HepG2 (cell line): ENCODE data around the gene ZNF234. TPM values are rescaled to one million over a fixed set of nuclear protein-coding genes. Genes with fewer than 3 reads are reported as not detected.

Source experiments
- BRCA1 ChIP-seq: sonication (generic); formaldehyde crosslinking; IDR thresholded peaks from 2 replicates; pipeline ENCODE4 v1.4.0; 2020; ENCODE audit warnings: missing genetic modification reagents
- CCDC6 ChIP-seq: sonication (generic); formaldehyde crosslinking; IDR thresholded peaks from 2 replicates; pipeline ENCODE4 v1.8.1; 2022; ENCODE audit warnings: mild to moderate bottlenecking, missing genetic modification reagents, moderate library complexity
- FOXJ3 ChIP-seq: sonication (generic); formaldehyde crosslinking; IDR thresholded peaks from 2 replicates; pipeline ENCODE4 v1.4.0; 2020; ENCODE audit warnings: missing genetic modification reagents, mild to moderate bottlenecking, borderline replicate concordance
- GATAD2A ChIP-seq: IDR thresholded peaks from 2 replicates; pipeline ENCODE4 v1.6.1; 2016
- HMG20A ChIP-seq: IDR thresholded peaks from 2 replicates; pipeline ENCODE4 v1.6.1; 2016; ENCODE audit warnings: borderline replicate concordance
- JUND ChIP-seq: sonication (generic); formaldehyde crosslinking; IDR thresholded peaks from 2 replicates; pipeline ENCODE4 v1.8.0; 2022; ENCODE audit warnings: mild to moderate bottlenecking, missing genetic modification reagents
- KDM4B ChIP-seq: sonication (generic); formaldehyde crosslinking; IDR thresholded peaks from 2 replicates; pipeline ENCODE4 v1.4.0; 2020; ENCODE audit warnings: missing genetic modification reagents
- KDM5B ChIP-seq: sonication (generic); formaldehyde crosslinking; IDR thresholded peaks from 2 replicates; pipeline ENCODE4 v1.4.0; 2020; ENCODE audit warnings: missing genetic modification reagents, mild to moderate bottlenecking, borderline replicate concordance
- KMT2B ChIP-seq: IDR thresholded peaks from 2 replicates; pipeline ENCODE4 v1.6.1; 2016; ENCODE audit warnings: missing genetic modification reagents, missing compliant biosample characterization
- NCOR1 ChIP-seq: fragments of 200-600 bp; sonication (generic); IDR thresholded peaks from 2 replicates; pipeline ENCODE4 v1.7.0; 2017; ENCODE audit warnings: antibody characterized with exemption, low read length, borderline replicate concordance
- PAF1 ChIP-seq: IDR thresholded peaks from 2 replicates; pipeline ENCODE4 v1.6.1; 2016; ENCODE audit warnings: missing genetic modification reagents, missing compliant biosample characterization
- SP1 ChIP-seq, 2 experiments: fragments of 450-650 bp in 1 of 2; sonication (generic) in 1 of 2; formaldehyde crosslinking in 1 of 2; IDR thresholded peaks; 2 replicates each; pipeline versions ENCODE4 v1.4.0 to v1.6.1; 2016 to 2020; ENCODE audit warnings: missing genetic modification reagents in 1 of 2
- THYN1 ChIP-seq: sonication (generic); formaldehyde crosslinking; IDR thresholded peaks from 2 replicates; pipeline ENCODE4 v1.8.1; 2023; ENCODE audit warnings: low read depth, mild to moderate bottlenecking, moderate library complexity, missing genetic modification reagents, borderline replicate concordance
- ZEB1 ChIP-seq: IDR thresholded peaks from 2 replicates; pipeline ENCODE4 v1.6.1; 2012; ENCODE audit warnings: mild to moderate bottlenecking, low read depth, inconsistent platforms; ENCODE audit not compliant: insufficient replicate concordance
- ZNF138 ChIP-seq: sonication (generic); formaldehyde crosslinking; IDR thresholded peaks from 2 replicates; pipeline ENCODE4 v1.5.0; 2020; ENCODE audit warnings: mild to moderate bottlenecking, low read depth, missing genetic modification reagents
- ZNF629 ChIP-seq: sonication (generic); formaldehyde crosslinking; conservative IDR thresholded peaks from 2 replicates; pipeline ENCODE4 v1.5.0; 2020; ENCODE audit warnings: missing genetic modification reagents
- ZNF713 ChIP-seq: sonication (generic); formaldehyde crosslinking; IDR thresholded peaks from 2 replicates; pipeline ENCODE4 v1.4.0; 2020; ENCODE audit warnings: mild to moderate bottlenecking, missing genetic modification reagents
- ZNF781 ChIP-seq: sonication (generic); formaldehyde crosslinking; IDR thresholded peaks from 2 replicates; pipeline ENCODE4 v1.5.1; 2020; ENCODE audit warnings: borderline replicate concordance, mild to moderate bottlenecking, missing genetic modification reagents; ENCODE audit errors: not compliant biosample characterization
- polyA plus RNA-seq, 8 experiments: library from polyadenylated mRNA; depleted of rRNA in 3 of 8; stranded (reverse) in 7 of 8; unstranded in 1 of 8; fragments of >200 nt; fragmentation: Illumina TruSeq in 4 of 8; extraction: Trizol in 4 of 8; gene quantifications; 2 replicates each; pipeline versions ENCODE4 v1.2.1 to v1.2.3, GENCODE V29; 2011 to 2016; ENCODE audit warnings: low read depth in 4 of 8, missing spikeins in 1 of 8, mixed read lengths in 1 of 8; ENCODE audit not compliant: insufficient read depth in 1 of 8
- total RNA-seq, 5 experiments: library from RNA; depleted of rRNA; stranded (reverse); fragments of >200 nt; fragmentation: Illumina TruSeq; extraction: Trizol; gene quantifications; 2 replicates each; pipeline ENCODE4 v1.2.3, GENCODE V29; 2016; ENCODE audit warnings: low read depth in 1 of 5
- TF ChIP-seq, protein P1 (sequence below): sonication (generic); formaldehyde crosslinking; IDR thresholded peaks from 2 replicates; pipeline ENCODE4 v1.4.0; 2020; ENCODE audit warnings: missing genetic modification reagents, borderline replicate concordance
- TF ChIP-seq, protein P2 (sequence below): IDR thresholded peaks from 2 replicates; pipeline ENCODE4 v1.6.1; 2016; ENCODE audit warnings: low read depth, missing genetic modification reagents, missing compliant biosample characterization

Gene ZNF234
- total and polyA plus RNA-seq, 2 of the 13 experiments (the other 11 are each of a cell fraction or from before 2014, with no cell fraction given): 3.5 to 11.2 TPM

DNA sequence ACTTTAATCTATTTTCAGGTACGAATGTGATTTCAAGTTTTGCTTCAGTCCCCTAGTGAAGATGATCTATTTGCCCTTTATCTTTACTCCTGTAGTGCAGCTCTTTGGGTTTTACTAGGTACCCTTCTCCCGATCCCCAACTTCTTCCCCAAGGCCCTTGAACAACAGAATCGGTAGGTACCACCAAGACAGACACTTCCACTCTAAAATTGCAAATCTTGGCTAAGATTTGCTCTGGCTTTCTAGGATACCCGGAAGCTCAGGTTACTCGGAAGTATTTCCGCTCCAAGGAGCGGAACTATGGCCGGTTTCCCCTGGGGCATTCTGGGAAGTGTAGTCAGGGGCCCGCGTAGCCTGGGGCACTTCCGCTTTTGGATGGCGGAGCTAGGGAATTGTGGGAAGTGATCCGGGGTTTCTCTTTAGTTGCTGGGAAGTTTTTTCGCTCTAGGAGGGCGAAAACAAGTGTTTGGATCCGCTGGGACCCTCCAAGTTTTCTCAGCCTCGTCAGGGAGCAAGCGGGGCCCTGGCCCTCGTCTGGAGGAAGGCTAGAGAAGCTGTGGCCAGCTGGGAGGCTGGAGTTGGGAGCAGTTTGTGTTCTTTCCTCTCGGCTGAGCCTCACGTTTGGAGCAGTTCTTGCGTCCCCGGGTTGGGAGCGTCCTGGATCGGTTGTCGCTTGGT is 65.9 kb downstream of the ZNF234 start (continued):
- TF ChIP-seq KDM5B (CRISPR knock-in tag) (0 out of 2 replicates have a peak, but pooled peaks have one; percentile 57), JUND (no peak), ZEB1 (peak; percentile 34), CCDC6 (CRISPR knock-in tag) (no peak), KDM4B (CRISPR knock-in tag) (no peak), SP1 (IDR thresholded peaks at IDR 0.05) (no peak), SP1 (CRISPR knock-in tag; IDR thresholded peaks at IDR 0.05) (no peak), FOXJ3 (no peak), GATAD2A (CRISPR knock-in tag) (no peak), HMG20A (CRISPR knock-in tag) (no peak), ZNF713 (CRISPR knock-in tag) (no peak), NCOR1 (no peak), THYN1 (CRISPR knock-in tag) (no peak), ZNF781 (CRISPR knock-in tag) (no peak), KMT2B (CRISPR knock-in tag) (peak; percentile 56; the same call in 1 of the 2 replicates), BRCA1 (CRISPR knock-in tag) (no peak), ZNF138 (CRISPR knock-in tag) (no peak), ZNF629 (CRISPR knock-in tag) (no peak), PAF1 (no peak)
- TF ChIP-seq, protein P1, sequence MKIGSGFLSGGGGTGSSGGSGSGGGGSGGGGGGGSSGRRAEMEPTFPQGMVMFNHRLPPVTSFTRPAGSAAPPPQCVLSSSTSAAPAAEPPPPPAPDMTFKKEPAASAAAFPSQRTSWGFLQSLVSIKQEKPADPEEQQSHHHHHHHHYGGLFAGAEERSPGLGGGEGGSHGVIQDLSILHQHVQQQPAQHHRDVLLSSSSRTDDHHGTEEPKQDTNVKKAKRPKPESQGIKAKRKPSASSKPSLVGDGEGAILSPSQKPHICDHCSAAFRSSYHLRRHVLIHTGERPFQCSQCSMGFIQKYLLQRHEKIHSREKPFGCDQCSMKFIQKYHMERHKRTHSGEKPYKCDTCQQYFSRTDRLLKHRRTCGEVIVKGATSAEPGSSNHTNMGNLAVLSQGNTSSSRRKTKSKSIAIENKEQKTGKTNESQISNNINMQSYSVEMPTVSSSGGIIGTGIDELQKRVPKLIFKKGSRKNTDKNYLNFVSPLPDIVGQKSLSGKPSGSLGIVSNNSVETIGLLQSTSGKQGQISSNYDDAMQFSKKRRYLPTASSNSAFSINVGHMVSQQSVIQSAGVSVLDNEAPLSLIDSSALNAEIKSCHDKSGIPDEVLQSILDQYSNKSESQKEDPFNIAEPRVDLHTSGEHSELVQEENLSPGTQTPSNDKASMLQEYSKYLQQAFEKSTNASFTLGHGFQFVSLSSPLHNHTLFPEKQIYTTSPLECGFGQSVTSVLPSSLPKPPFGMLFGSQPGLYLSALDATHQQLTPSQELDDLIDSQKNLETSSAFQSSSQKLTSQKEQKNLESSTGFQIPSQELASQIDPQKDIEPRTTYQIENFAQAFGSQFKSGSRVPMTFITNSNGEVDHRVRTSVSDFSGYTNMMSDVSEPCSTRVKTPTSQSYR (CRISPR knock-in tag): no peak
- TF ChIP-seq, protein P2, sequence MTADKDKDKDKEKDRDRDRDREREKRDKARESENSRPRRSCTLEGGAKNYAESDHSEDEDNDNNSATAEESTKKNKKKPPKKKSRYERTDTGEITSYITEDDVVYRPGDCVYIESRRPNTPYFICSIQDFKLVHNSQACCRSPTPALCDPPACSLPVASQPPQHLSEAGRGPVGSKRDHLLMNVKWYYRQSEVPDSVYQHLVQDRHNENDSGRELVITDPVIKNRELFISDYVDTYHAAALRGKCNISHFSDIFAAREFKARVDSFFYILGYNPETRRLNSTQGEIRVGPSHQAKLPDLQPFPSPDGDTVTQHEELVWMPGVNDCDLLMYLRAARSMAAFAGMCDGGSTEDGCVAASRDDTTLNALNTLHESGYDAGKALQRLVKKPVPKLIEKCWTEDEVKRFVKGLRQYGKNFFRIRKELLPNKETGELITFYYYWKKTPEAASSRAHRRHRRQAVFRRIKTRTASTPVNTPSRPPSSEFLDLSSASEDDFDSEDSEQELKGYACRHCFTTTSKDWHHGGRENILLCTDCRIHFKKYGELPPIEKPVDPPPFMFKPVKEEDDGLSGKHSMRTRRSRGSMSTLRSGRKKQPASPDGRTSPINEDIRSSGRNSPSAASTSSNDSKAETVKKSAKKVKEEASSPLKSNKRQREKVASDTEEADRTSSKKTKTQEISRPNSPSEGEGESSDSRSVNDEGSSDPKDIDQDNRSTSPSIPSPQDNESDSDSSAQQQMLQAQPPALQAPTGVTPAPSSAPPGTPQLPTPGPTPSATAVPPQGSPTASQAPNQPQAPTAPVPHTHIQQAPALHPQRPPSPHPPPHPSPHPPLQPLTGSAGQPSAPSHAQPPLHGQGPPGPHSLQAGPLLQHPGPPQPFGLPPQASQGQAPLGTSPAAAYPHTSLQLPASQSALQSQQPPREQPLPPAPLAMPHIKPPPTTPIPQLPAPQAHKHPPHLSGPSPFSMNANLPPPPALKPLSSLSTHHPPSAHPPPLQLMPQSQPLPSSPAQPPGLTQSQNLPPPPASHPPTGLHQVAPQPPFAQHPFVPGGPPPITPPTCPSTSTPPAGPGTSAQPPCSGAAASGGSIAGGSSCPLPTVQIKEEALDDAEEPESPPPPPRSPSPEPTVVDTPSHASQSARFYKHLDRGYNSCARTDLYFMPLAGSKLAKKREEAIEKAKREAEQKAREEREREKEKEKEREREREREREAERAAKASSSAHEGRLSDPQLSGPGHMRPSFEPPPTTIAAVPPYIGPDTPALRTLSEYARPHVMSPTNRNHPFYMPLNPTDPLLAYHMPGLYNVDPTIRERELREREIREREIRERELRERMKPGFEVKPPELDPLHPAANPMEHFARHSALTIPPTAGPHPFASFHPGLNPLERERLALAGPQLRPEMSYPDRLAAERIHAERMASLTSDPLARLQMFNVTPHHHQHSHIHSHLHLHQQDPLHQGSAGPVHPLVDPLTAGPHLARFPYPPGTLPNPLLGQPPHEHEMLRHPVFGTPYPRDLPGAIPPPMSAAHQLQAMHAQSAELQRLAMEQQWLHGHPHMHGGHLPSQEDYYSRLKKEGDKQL: no peak
- TF ChIP-seq, all 625 proteins: peak for 148
